Neural cell (in vitro differentiated cells): Measurements from ENCODE around the gene MRGPRE. TPM values are rescaled to one million over a fixed set of nuclear protein-coding genes. Genes with fewer than 3 reads are reported as not detected.

Source experiments
- H2AFZ ChIP-seq: fragments of 200-600, 300-800 bp; sonication (generic), shearing (Covaris generic); 2 replicates; pipeline ENCODE4 v1.6.0; 2014; ENCODE audit warnings: low read depth, mild to moderate bottlenecking, antibody characterized with exemption, low read length, moderate library complexity
- H3F3A ChIP-seq: fragments of 200-600 bp; shearing (Covaris generic); 2 replicates; pipeline ENCODE4 v1.6.1; 2016; ENCODE audit warnings: mild to moderate bottlenecking, moderate library complexity, mixed read lengths, antibody characterized with exemption, low read length; ENCODE audit not compliant: insufficient read depth, poor library complexity, severe bottlenecking
- H3K27ac ChIP-seq: fragments of 200-600, 300-800 bp; sonication (generic), shearing (Covaris generic); 2 replicates; pipeline ENCODE4 v1.5.1; 2014; ENCODE audit warnings: mild to moderate bottlenecking, low read length, moderate library complexity
- H3K27me3 ChIP-seq: fragments of 300-800, 200-600 bp; sonication (generic), shearing (Covaris generic); 2 replicates; pipeline ENCODE4 v1.6.0; 2014; ENCODE audit warnings: mild to moderate bottlenecking, low read depth, low read length, moderate library complexity; ENCODE audit not compliant: insufficient read depth
- H3K36me3 ChIP-seq: fragments of 300-800, 200-600 bp; sonication (generic), shearing (Covaris generic); 2 replicates; pipeline ENCODE4 v1.5.1; 2014; ENCODE audit warnings: mild to moderate bottlenecking, antibody characterized with exemption, low read length, moderate library complexity; ENCODE audit not compliant: insufficient read depth
- H3K4me2 ChIP-seq: fragments of 300-800, 200-600 bp; sonication (generic), shearing (Covaris generic); 2 replicates; pipeline ENCODE4 v1.6.0; 2014; ENCODE audit warnings: mild to moderate bottlenecking, low read length
- H3K4me3 ChIP-seq: fragments of 300-800, 200-600 bp; sonication (generic), shearing (Covaris generic); 2 replicates; pipeline ENCODE4 v1.5.1; 2014; ENCODE audit warnings: mild to moderate bottlenecking, low read length, moderate library complexity
- H3K79me2 ChIP-seq: fragments of 200-600 bp; shearing (Covaris generic); replicated peaks from 2 replicates; pipeline ENCODE4 v1.6.0; 2014; ENCODE audit warnings: mild to moderate bottlenecking, low read length, moderate library complexity; ENCODE audit not compliant: insufficient read depth
- H3K9ac ChIP-seq: fragments of 300-800, 200-600 bp; sonication (generic), shearing (Covaris generic); 2 replicates; pipeline ENCODE4 v1.6.1; 2016; ENCODE audit warnings: mild to moderate bottlenecking, low read length, mixed read lengths
- H3K9me2 ChIP-seq: fragments of 200-600 bp; shearing (Covaris generic); 2 replicates; pipeline ENCODE4 v1.6.1; 2016; ENCODE audit warnings: mild to moderate bottlenecking, low read length, mixed read lengths; ENCODE audit not compliant: insufficient read depth
- H3K9me3 ChIP-seq: fragments of 200-600, 300-800 bp; sonication (generic), shearing (Covaris generic); 2 replicates; pipeline ENCODE4 v1.6.1; 2016; ENCODE audit warnings: mild to moderate bottlenecking, mixed run types, low read length, moderate library complexity, mixed read lengths
- H4K20me1 ChIP-seq: fragments of 200-600 bp; shearing (Covaris generic); 2 replicates; pipeline ENCODE4 v1.6.1; 2016; ENCODE audit warnings: mild to moderate bottlenecking, mixed run types; ENCODE audit not compliant: insufficient read depth
- CTCF ChIP-seq: fragments of 450-650 bp; IDR thresholded peaks from 2 replicates; pipeline ENCODE4 v1.5.1; 2014; ENCODE audit warnings: antibody characterized with exemption, mild to moderate bottlenecking, moderate library complexity; ENCODE audit not compliant: poor library complexity, severe bottlenecking
- EP300 ChIP-seq: fragments of 450-650 bp; conservative IDR thresholded peaks from 2 replicates; pipeline ENCODE4 v1.6.1; 2014; ENCODE audit warnings: antibody characterized with exemption, mild to moderate bottlenecking, moderate library complexity; ENCODE audit not compliant: poor library complexity, severe bottlenecking
- EZH2 ChIP-seq: fragments of 200-600, 300-800 bp; shearing (Covaris generic), sonication (generic); IDR thresholded peaks from 2 replicates; pipeline ENCODE4 v1.6.1; 2014; ENCODE audit warnings: antibody characterized with exemption, low read length, borderline replicate concordance, mild to moderate bottlenecking; ENCODE audit not compliant: insufficient read depth, poor library complexity, severe bottlenecking
- MXI1 ChIP-seq: fragments of 450-650 bp; conservative IDR thresholded peaks from 2 replicates; pipeline ENCODE4 v1.6.1; 2014; ENCODE audit warnings: antibody characterized with exemption, mild to moderate bottlenecking; ENCODE audit not compliant: poor library complexity, severe bottlenecking
- POLR2AphosphoS5 ChIP-seq: IDR thresholded peaks from 2 replicates; pipeline ENCODE4 v1.6.1; 2012
- RAD21 ChIP-seq: fragments of 450-650 bp; conservative IDR thresholded peaks from 2 replicates; pipeline ENCODE4 v1.6.1; 2014; ENCODE audit warnings: antibody characterized with exemption, mild to moderate bottlenecking, moderate library complexity
- REST ChIP-seq: IDR thresholded peaks from 2 replicates; pipeline ENCODE4 v1.6.1; 2012; ENCODE audit warnings: borderline replicate concordance
- SMC3 ChIP-seq: fragments of 450-650 bp; conservative IDR thresholded peaks from 2 replicates; pipeline ENCODE4 v1.6.1; 2014; ENCODE audit warnings: antibody characterized with exemption, mild to moderate bottlenecking, moderate library complexity; ENCODE audit not compliant: poor library complexity
- TAF1 ChIP-seq: IDR thresholded peaks from 2 replicates; pipeline ENCODE4 v1.6.1; 2012; ENCODE audit warnings: low read depth
- polyA plus RNA-seq: library from polyadenylated mRNA; depleted of rRNA; stranded (reverse); fragments of >200 nt; gene quantifications from 2 replicates; pipeline ENCODE4 v1.2.3, GENCODE V29; 2014

MRGPRE gene
- polyA plus RNA-seq, 1 donor from 2014 or later, result 0.28 TPM

- no peak overlapping the region for H3K4me3 ChIP-seq
- no peaks in the 10 kb centered on the region for H3K27me3 ChIP-seq
- H3K9me3 ChIP-seq, result no peaks in the 10 kb centered on the region
- no peak overlapping the region for H3K4me2 ChIP-seq
- H3K79me2 ChIP-seq, result no peaks in the 10 kb centered on the region
- no peak overlapping the region for H3K27ac ChIP-seq
- H3K36me3 ChIP-seq, result no peaks in the 10 kb centered on the region
- H3F3A ChIP-seq, result no peaks in the 10 kb centered on the region
- no peak for TF ChIP-seq MXI1
- no peak for TF ChIP-seq POLR2AphosphoS5
- no peak for TF ChIP-seq TAF1
- no peak for TF ChIP-seq EP300
- no peak for TF ChIP-seq REST
- no peak for TF ChIP-seq EZH2
- TF ChIP-seq RAD21, result no peak
- TF ChIP-seq CTCF, result no peak
- TF ChIP-seq SMC3, result no peak
- H3K9ac ChIP-seq, result no peak overlapping the region
- no peak overlapping the region for H2AFZ ChIP-seq
- no peaks in the 10 kb centered on the region for H3K9me2 ChIP-seq
- no peaks in the 10 kb centered on the region for H4K20me1 ChIP-seq
These were observed 38.0 kb downstream of the MRGPRE start for GRCh38 chr11:3194016-3194816.

GRCh38 chr11:3193373-3194015 is 38.7 kb downstream of the MRGPRE start:
- Histone ChIP-seq H3K9ac (no peak overlapping the region), H3K9me2 (no peaks in the 10 kb centered on the region), H3K4me3 (no peak overlapping the region), H3K9me3 (no peaks in the 10 kb centered on the region), H3K79me2 (no peaks in the 10 kb centered on the region), H3K36me3 (no peaks in the 10 kb centered on the region), H4K20me1 (no peaks in the 10 kb centered on the region), H3K4me2 (no peak overlapping the region), H3F3A (no peaks in the 10 kb centered on the region), H3K27me3 (no peaks in the 10 kb centered on the region), H2AFZ (no peak overlapping the region), H3K27ac (no peak overlapping the region)
- TF ChIP-seq EP300 (no peak), EZH2 (no peak), SMC3 (no peak), TAF1 (no peak), CTCF (no peak), MXI1 (no peak), RAD21 (no peak), REST (no peak), POLR2AphosphoS5 (no peak)
